ENCODE results near the gene THAP5.

The THAP5 gene

DNA sequence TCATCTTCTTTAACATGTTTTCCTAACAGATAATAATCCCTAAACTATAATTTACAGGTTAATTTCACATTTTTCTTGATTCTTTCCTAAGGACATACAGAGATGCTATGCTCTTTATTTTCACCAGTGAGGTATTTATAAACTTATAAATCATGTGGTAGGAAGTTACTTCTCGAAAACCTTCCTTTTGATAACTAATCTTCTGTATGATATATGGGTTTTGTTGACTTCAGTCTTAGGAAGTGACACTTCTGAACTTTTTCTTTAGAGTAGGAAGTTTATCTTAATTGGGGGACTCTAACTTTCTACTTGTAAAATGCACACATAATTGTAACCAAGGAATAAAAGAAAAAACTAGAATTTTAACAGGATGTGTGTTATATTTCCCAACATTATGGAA is 33.8 kb downstream of the THAP5 start:
- in situ Hi-C loops (cut with MboI; ENCODE audit: low sequenced_read_pairs): no loop called here

DNA sequence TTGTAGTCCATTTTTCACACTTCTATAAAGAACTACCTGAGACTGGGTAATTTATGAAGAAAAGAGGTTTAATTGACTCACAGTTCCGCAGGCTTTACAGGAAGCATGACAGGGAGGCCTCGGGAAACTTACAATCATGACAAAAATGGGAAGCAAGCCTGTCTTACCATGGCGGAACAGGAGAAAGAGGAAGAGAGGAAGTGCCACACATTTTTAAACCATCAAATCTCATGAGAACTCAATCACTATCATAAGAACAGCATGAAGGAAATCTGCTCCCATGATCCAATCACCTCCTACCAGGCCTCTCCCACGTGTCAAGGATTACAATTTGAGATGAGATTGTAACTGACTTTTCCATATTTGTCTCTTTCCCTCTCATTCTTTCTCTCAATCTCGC is 34.2 kb downstream of the THAP5 start:
- in situ Hi-C loops (cut with MboI; ENCODE audit: low sequenced_read_pairs): no loop called here

DNA sequence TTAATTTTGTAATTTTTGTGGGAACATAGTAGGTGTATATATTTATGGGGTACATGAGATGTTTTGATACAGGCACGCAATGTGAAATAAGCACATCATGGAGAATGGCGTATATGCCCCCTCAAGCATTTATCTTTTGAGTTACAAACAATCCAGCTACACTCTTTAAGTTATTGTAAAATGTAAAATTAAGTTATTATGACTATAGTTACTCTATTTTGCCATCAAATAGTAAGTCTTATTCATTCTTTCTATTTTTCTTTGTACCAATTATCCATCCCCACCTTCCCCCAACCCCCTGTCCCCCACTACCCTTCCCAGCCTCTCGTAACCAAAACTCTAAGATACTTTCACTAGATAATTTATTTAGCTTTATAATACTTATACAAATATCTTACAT is 35.8 kb downstream of the THAP5 start:
- in situ Hi-C loops (cut with MboI; ENCODE audit: low sequenced_read_pairs): no loop called here

DNA sequence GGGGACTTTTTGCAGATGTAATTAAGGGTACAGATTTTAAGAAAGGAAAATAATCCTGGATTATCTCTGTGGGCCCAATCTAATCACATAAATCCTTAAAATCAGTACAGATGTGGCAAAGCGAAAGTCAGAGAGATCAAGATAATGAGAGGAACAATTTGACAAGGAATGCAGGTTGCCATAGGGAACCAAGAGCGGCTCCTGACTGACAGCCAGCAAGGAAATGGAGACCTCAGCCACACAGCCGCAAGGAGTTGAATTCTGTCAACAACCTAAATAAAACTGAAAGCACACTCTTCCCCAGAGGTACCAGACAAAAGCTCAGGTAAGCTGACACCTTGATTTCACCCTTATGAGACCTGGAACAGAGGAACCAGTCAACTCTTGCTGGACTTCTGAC is 40.2 kb downstream of the THAP5 start:
- in situ Hi-C loops (cut with MboI; ENCODE audit: low sequenced_read_pairs): no loop called here

DNA sequence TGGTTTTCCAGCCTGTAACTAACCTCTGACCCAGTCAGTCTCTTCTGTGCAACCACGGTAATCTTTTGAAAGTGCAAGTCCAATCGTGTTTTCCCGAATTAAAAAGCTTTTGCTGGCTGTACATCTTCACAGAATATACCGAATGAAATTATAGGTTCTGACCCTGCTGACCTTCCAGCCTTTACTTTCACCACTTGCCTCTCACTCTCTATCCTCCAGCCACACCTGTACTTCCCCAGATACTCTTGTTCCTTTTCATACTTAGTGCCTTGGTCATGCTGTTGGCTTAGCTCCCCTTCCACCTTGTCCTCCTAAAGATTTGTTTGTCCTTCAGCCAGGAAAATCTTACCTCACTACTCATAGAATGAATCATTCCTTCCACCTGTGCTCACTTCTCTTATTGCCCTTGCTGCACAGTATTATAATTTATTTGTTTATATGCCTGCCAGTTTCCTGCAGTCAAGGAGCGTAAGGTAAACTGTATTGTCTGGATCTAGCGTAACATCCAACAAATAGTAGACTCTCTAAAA is 41.3 kb downstream of the THAP5 start:
- in situ Hi-C loops (cut with MboI; ENCODE audit: low sequenced_read_pairs): no loop called here

DNA sequence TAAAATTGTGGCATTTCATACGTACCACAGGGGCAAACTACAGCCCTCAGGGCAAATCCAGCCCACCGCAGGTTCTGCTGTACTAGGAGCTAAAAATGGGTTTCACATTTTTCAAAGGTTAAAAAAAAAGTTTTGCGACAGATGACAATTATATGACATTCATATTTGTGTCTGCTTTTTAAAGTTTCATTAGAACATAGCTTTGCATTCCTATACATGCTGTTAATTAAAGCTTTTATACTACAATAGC is 42.8 kb downstream of the THAP5 start:
- in situ Hi-C loops (cut with MboI; ENCODE audit: low sequenced_read_pairs): no loop called here

DNA sequence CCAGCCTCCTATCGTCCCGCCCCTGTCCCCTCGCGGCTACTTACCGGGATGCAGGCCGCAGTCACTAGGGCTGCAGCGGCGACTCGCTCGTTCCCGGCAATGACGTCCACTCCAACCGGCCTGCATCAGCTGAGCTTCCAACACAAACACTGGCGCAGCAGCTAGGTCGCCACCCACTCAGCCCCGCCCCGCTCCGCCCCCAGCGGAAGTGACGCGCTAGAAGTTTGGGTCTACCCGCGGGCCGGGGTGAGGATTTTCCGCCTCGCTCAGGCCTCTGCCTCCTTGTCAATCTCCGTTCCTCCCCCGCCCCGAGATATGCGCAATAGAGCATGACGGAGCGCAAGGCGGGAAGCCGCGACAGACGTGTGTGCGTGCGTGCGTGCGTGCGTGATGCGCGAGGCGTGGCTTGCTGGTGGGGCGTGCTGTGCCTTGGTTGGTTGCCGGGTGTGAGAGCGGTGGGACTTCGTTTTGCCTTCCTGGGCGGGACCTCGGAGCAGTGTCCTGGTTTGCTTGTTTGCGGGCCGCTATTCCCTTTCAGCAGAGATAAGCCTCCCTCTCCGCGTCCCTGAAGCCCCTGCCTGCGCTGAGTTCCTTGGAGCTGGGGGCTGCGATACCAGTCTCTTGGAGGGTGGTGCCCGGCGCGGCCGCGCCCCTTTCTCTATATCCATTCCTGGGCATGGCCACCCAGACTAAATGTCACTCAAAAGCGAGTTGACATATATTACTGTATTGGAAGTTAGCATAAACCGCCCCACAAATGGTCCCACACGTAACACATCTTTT is 43.3 kb downstream of the THAP5 start, which contains the start of gene PNPLA8:
Gene PNPLA8 (minus strand): TSS at position 151 of the 783 bp plus-strand sequence. CDS start 10,644 bp downstream, outside the sequence.
- in situ Hi-C loops (cut with MboI; ENCODE audit: low sequenced_read_pairs): no loop called here

DNA sequence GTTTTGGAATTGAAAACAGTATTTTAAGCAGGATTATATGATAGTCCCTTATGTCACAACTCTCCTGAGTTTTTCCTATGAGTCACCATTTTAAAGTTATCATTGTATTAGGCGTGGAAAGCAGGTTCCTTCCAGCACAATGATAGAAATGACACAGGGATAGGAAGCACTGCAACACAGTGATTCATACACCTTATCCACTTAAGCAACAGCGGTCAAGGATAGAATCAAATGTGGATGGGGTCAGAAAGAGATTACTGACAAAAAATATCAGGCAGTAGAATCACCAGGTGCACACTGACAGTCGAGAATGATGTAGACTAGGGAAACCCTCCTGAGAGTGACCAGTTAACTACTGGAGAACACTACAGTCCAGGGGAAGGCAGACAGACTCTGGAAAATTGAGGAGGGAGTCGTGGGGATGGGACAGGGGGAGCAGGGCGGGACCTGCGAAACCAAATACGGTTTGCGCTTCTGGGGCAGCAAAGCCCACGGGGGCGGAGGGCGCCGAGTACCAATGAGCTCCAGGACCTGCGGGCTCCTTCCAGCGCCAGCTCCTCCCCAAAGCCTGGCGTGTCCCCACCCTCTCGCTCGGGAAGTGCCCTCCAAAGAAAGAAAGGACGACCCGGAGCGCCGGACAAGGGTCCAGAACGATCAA is 44.0 kb downstream of the THAP5 start:
- in situ Hi-C loops (cut with MboI; ENCODE audit: low sequenced_read_pairs): no loop called here

DNA sequence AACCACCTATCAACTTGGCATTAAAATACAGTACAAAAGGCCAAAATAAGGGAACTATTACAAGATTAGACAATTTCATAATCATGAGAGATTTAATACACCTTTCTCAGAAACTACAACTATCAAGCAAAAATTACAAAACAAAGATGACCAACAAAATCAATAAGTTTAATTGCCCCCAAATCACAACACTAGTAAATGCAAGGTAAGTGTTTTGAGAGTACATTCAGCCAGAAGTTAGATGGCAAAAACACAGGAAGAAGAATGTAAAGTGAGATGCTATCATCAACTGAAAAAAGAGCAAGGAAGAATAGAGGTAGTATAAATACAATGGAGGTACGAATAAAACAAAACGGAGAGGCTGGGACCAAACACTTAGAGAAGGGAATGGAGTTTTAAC is 46.7 kb downstream of the THAP5 start:
- in situ Hi-C loops (cut with MboI; ENCODE audit: low sequenced_read_pairs): no loop called here

DNA sequence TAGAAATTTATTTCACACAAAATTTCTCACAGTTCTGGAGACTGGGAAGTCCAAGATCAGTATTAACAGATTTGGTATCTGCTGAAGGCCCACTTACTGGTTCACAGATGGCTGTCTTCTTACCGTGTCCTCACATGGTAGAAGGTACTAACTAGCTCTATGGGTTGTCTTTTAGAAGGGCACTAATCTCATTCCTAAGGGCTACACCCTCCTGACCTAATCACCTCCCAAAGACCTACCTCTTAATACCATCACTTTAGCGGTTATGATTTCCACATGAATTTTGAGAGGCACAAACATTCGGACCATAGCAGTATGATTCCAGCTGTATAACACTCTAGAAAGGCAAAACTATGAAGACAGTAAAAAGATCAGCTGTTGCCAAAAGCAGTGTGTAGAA is 51.6 kb downstream of the THAP5 start:
- in situ Hi-C loops (cut with MboI; ENCODE audit: low sequenced_read_pairs): no loop called here

DNA sequence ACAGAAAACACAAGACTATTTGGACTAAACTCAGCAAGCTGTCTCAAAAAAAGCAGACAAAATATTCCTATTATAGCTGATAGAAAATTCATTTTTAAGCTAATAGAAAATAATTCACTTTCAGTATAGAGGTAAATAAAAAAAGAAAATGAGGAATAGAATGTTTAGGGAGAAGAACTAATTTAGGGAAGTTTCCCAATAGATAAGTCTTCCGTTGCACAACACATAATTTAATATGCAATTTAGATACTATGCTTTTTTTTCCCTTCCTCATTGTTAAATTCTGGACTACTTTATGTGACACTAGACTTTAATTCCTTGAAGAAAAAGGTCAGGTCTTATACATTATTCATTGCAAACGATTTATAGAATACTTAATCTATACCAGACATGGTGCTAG is 53.9 kb downstream of the THAP5 start:
- in situ Hi-C loops (cut with MboI; ENCODE audit: low sequenced_read_pairs): no loop called here

DNA sequence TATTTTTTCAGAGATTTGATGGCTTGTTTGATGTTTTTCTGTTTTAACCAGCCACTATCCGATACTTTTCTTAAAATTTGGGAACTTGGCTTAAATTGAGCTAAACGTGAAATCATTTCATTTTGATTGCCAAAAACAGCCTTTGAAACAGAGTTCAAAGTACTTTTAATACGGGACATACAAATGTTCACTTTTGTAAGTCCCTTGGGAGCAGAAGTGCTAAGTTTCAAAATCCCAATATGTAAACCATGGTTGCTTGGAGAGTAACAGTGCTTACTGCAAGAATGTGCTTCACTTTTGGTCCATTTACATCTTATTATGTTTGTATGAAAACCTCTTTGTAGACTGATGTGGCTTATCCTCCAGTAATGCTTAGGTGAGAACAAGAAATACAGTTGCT is 54.5 kb downstream of the THAP5 start:
- in situ Hi-C loops (cut with MboI; ENCODE audit: low sequenced_read_pairs): no loop called here
